ENCODE data around the gene TMOD1. TPM values are rescaled to one million over a fixed set of nuclear protein-coding genes. Genes with fewer than 3 reads are reported as not detected.

Gene TMOD1
- total RNA-seq, 4 donors from 2014 or later, result 9.2 to 20.7 (median 13.6) TPM

- no peak for TF ChIP-seq CTCF (IDR thresholded peaks at IDR 0.05; ENCODE audit: low read depth)
These were observed 27.0 kb upstream of the TMOD1 start for GRCh38 chr9:97474372-97474925.

GRCh38 chr9:97475059-97475458 lies 26.4 kb upstream of the TMOD1 start:
- no peak for TF ChIP-seq CTCF (IDR thresholded peaks at IDR 0.05; ENCODE audit: low read depth)

- no peak for TF ChIP-seq CTCF (IDR thresholded peaks at IDR 0.05; ENCODE audit: low read depth)
These were observed 23.0 kb upstream of the TMOD1 start for GRCh38 chr9:97478301-97478981.

- TF ChIP-seq CTCF (IDR thresholded peaks at IDR 0.05; ENCODE audit: low read depth), result no peak
These were observed 21.8 kb upstream of the TMOD1 start for GRCh38 chr9:97479496-97480159.

- TF ChIP-seq CTCF (IDR thresholded peaks at IDR 0.05; ENCODE audit: low read depth), result no peak
These were observed 21.3 kb upstream of the TMOD1 start for GRCh38 chr9:97480174-97480573.

GRCh38 chr9:97480749-97481148 lies 20.7 kb upstream of the TMOD1 start:
- no peak for TF ChIP-seq CTCF (IDR thresholded peaks at IDR 0.05; ENCODE audit: low read depth)

- TF ChIP-seq CTCF (IDR thresholded peaks at IDR 0.05; ENCODE audit: low read depth), result no peak
These were observed 17.3 kb upstream of the TMOD1 start for GRCh38 chr9:97484134-97484533.

Data from subcutaneous adipose tissue (tissue), 4 donors.